IMR-90 (cell line): ENCODE data around the gene MACF1. TPM values are rescaled to one million over a fixed set of nuclear protein-coding genes. Genes with fewer than 3 reads are reported as not detected.

ENCODE experiments used
- ATAC-seq: fragments of 200-7000 bp; cut with Tn5 transposase; 2 replicates; pipeline ENCODE4 v1.9.1; 2020; ENCODE audit warnings: low read depth, mild to moderate bottlenecking, moderate library complexity
- BruUV-seq: library from RNA; stranded (reverse); fragments of 400-500 nt; replicated peaks from 2 replicates; lab custom pipeline; 2021; lab: Mats Ljungman, UMichigan
- CTCF ChIA-PET: fragments of 300-600 bp; formaldehyde crosslinking; extraction: SDS; loops from one replicate; lab custom pipeline; 2021; ENCODE audit warnings: antibody characterized with exemption; lab: Yijun Ruan, JAX
- POLR2A ChIA-PET: fragments of 300-600 bp; sonication (Branson Sonifier 250); formaldehyde crosslinking; loops from one replicate; lab custom pipeline; 2022; ENCODE audit warnings: antibody characterized with exemption; ENCODE audit not compliant: unreplicated experiment; lab: Charles Lee
- DNase-seq: peaks from one replicate; pipeline ENCODE4 v3.0.0; 2013
- H2AFZ ChIP-seq: replicated peaks from 2 replicates; pipeline ENCODE3; 2013; ENCODE audit warnings: low read length, mild to moderate bottlenecking; ENCODE audit not compliant: poor library complexity
- H2AK5ac ChIP-seq: 2 replicates; pipeline ENCODE4 v1.6.1; 2013; ENCODE audit warnings: low read depth, low read length, inconsistent platforms
- H2AK9ac ChIP-seq: replicated peaks from 2 replicates; pipeline ENCODE3; 2013; ENCODE audit warnings: mild to moderate bottlenecking, low read depth, low read length, moderate library complexity; ENCODE audit not compliant: poor library complexity
- H2BK120ac ChIP-seq: 2 replicates; pipeline ENCODE4 v1.6.1; 2013; ENCODE audit warnings: low read depth, low read length, inconsistent platforms
- H2BK15ac ChIP-seq: 3 replicates; pipeline ENCODE4 v1.6.1; 2013; ENCODE audit warnings: low read depth, low read length, inconsistent platforms
- H2BK20ac ChIP-seq: 2 replicates; pipeline ENCODE4 v1.6.1; 2013; ENCODE audit warnings: low read depth, mild to moderate bottlenecking, inconsistent platforms, low read length, moderate library complexity
- H2BK5ac ChIP-seq: 2 replicates; pipeline ENCODE4 v1.6.1; 2013; ENCODE audit warnings: mild to moderate bottlenecking, low read depth, low read length, inconsistent platforms; ENCODE audit not compliant: poor library complexity, severe bottlenecking
- H3K14ac ChIP-seq: replicated peaks from 2 replicates; pipeline ENCODE4 v1.6.1; 2013; ENCODE audit warnings: low read depth, low read length, inconsistent platforms
- H3K18ac ChIP-seq: 2 replicates; pipeline ENCODE4 v1.6.1; 2013; ENCODE audit warnings: low read depth, low read length, control low read depth
- H3K23ac ChIP-seq: 2 replicates; pipeline ENCODE4 v1.6.1; 2013; ENCODE audit warnings: low read depth, low read length, inconsistent platforms
- H3K27ac ChIP-seq: 2 replicates; pipeline ENCODE4 v1.5.1; 2013; ENCODE audit warnings: mild to moderate bottlenecking, control low read depth, low read length; ENCODE audit not compliant: insufficient read depth
- H3K27me3 ChIP-seq: 2 replicates; pipeline ENCODE4 v1.6.1; 2013; ENCODE audit warnings: low read length; ENCODE audit not compliant: control insufficient read depth, insufficient read depth
- H3K36me3 ChIP-seq: 2 replicates; pipeline ENCODE4 v1.6.1; 2013; ENCODE audit warnings: low read length, mixed read lengths; ENCODE audit not compliant: control insufficient read depth, insufficient read depth
- H3K4ac ChIP-seq: 2 replicates; pipeline ENCODE4 v1.6.1; 2013; ENCODE audit warnings: low read depth, low read length, inconsistent platforms
- H3K4me1 ChIP-seq: 2 replicates; pipeline ENCODE4 v1.6.1; 2013; ENCODE audit warnings: low read length, mixed read lengths; ENCODE audit not compliant: control insufficient read depth, insufficient read depth
- H3K4me2 ChIP-seq: 2 replicates; pipeline ENCODE4 v1.6.1; 2013; ENCODE audit warnings: low read depth, mild to moderate bottlenecking, control low read depth, low read length, moderate library complexity
- H3K4me3 ChIP-seq: 2 replicates; pipeline ENCODE4 v1.5.1; 2013; ENCODE audit warnings: low read depth, mild to moderate bottlenecking, control low read depth, low read length, moderate library complexity; ENCODE audit not compliant: insufficient read depth
- H3K56ac ChIP-seq: 2 replicates; pipeline ENCODE4 v1.6.1; 2013; ENCODE audit warnings: low read length, inconsistent platforms; ENCODE audit not compliant: insufficient read depth; ENCODE audit errors: extremely low read depth
- H3K79me1 ChIP-seq, 2 experiments: 2 replicates each; pipeline ENCODE4 v1.6.1; 2013; ENCODE audit warnings: low read length in 2 of 2, inconsistent platforms in 1 of 2, low read depth in 1 of 2
- H3K9ac ChIP-seq: 2 replicates; pipeline ENCODE4 v1.6.1; 2013; ENCODE audit warnings: low read depth, low read length, control low read depth
- H3K9me1 ChIP-seq: 2 replicates; pipeline ENCODE4 v1.6.1; 2013; ENCODE audit warnings: low read length, inconsistent platforms; ENCODE audit not compliant: insufficient read depth
- H3K9me3 ChIP-seq: 2 replicates; pipeline ENCODE4 v1.6.1; 2013; ENCODE audit warnings: low read length; ENCODE audit not compliant: control insufficient read depth, insufficient read depth
- H4K20me1 ChIP-seq: 2 replicates; pipeline ENCODE4 v1.6.1; 2013; ENCODE audit warnings: low read length, inconsistent platforms; ENCODE audit not compliant: insufficient read depth
- H4K5ac ChIP-seq: 2 replicates; pipeline ENCODE4 v1.6.1; 2013; ENCODE audit warnings: mild to moderate bottlenecking, low read depth, low read length, control low read depth
- H4K8ac ChIP-seq, 2 experiments: 2 replicates each; pipeline ENCODE4 v1.6.1; 2013; ENCODE audit warnings: low read depth in 2 of 2, low read length in 2 of 2, control low read depth in 1 of 2, inconsistent platforms in 1 of 2
- H4K91ac ChIP-seq: 2 replicates; pipeline ENCODE4 v1.6.1; 2013; ENCODE audit warnings: low read depth, low read length, inconsistent platforms; ENCODE audit not compliant: insufficient read depth
- BHLHE40 ChIP-seq: fragments of 150-350 bp; IDR thresholded peaks from 2 replicates; pipeline ENCODE4 v1.6.1; 2016; ENCODE audit warnings: mild to moderate bottlenecking, low read depth, low read length
- CEBPB ChIP-seq: IDR thresholded peaks from 2 replicates; pipeline ENCODE4 v1.6.1; 2012; ENCODE audit warnings: low read depth, low read length, improper control_type of control experiment
- CHD1 ChIP-seq: IDR thresholded peaks from 2 replicates; pipeline ENCODE4 v1.6.1; 2012; ENCODE audit warnings: low read depth, low read length, improper control_type of control experiment
- MAFK ChIP-seq: IDR thresholded peaks from 2 replicates; pipeline ENCODE4 v1.6.1; 2012; ENCODE audit warnings: low read depth, low read length, improper control_type of control experiment
- MAZ ChIP-seq: IDR thresholded peaks from 2 replicates; pipeline ENCODE4 v1.6.1; 2012; ENCODE audit warnings: low read depth, mild to moderate bottlenecking, low read length, improper control_type of control experiment, moderate library complexity, borderline replicate concordance
- MXI1 ChIP-seq: IDR thresholded peaks from 2 replicates; pipeline ENCODE4 v1.6.1; 2012; ENCODE audit warnings: low read depth, mild to moderate bottlenecking, low read length, moderate library complexity, borderline replicate concordance
- NFE2L2 ChIP-seq: fragments of 150-350 bp; IDR thresholded peaks from 2 replicates; pipeline ENCODE4 v1.6.1; 2016; ENCODE audit warnings: low read depth, mild to moderate bottlenecking, low read length
- POLR2A ChIP-seq: IDR thresholded peaks from 2 replicates; pipeline ENCODE4 v1.6.1; 2012; ENCODE audit warnings: mild to moderate bottlenecking, low read depth, low read length
- RAD21 ChIP-seq: IDR thresholded peaks from 2 replicates; pipeline ENCODE4 v1.6.1; 2012; ENCODE audit warnings: low read length, improper control_type of control experiment
- RCOR1 ChIP-seq: IDR thresholded peaks from 2 replicates; pipeline ENCODE4 v1.6.1; 2012; ENCODE audit warnings: mild to moderate bottlenecking, low read length, improper control_type of control experiment; ENCODE audit not compliant: insufficient replicate concordance
- RFX5 ChIP-seq: IDR thresholded peaks from 2 replicates; pipeline ENCODE4 v1.8.0; 2012; ENCODE audit warnings: low read depth, mild to moderate bottlenecking, low read length, moderate library complexity
- SMC3 ChIP-seq: fragments of 150-350 bp; IDR thresholded peaks from 2 replicates; pipeline ENCODE4 v1.6.1; 2016; ENCODE audit warnings: low read depth, mild to moderate bottlenecking, antibody characterized with exemption, low read length, moderate library complexity
- WGBS, 2 experiments: methylation state at CpG; one replicate each; pipeline versions ENCODE4 v1.1.5 to v1.1.7; 2013; ENCODE audit warnings: missing lambda C conversion rate in 2 of 2; ENCODE audit not compliant: insufficient read length in 1 of 2; ENCODE audit errors: extremely low coverage in 2 of 2; 5-methylcytosine and 5-hydroxymethylcytosine counted together
- dilution Hi-C: fragments of 300-500 bp; cut with HindIII; formaldehyde crosslinking; loops from one replicate; pipeline ENCODE4 v1.14.3; 2018; ENCODE audit warnings: low sequenced_read_pairs; ENCODE audit not compliant: unreplicated experiment
- in situ Hi-C: fragments of 300-500 bp; cut with MboI; formaldehyde crosslinking; loops from 3 replicates; pipeline ENCODE4 v1.14.3; 2019; ENCODE audit warnings: low sequenced_read_pairs, inconsistent platforms, mixed read lengths
- intact Hi-C: fragments of 100-400 bp; cut with micrococcal nuclease; formaldehyde crosslinking; loops from 2 replicates; pipeline ENCODE4 v1.10.0; 2022
- polyA plus RNA-seq, 3 experiments: library from polyadenylated mRNA; depleted of rRNA; stranded (reverse); fragments of >200 nt; gene quantifications; 2 replicates each; pipeline ENCODE4 v1.2.3, GENCODE V29; 2012; ENCODE audit warnings: low replicate concordance in 1 of 3
- total RNA-seq: library from RNA; depleted of rRNA; stranded (reverse); fragments of >200 nt; gene quantifications from 2 replicates; pipeline ENCODE4 v1.2.3, GENCODE V29; 2012
- TF ChIP-seq, protein P1 (sequence below): fragments of 150-350 bp; IDR thresholded peaks from 2 replicates; pipeline ENCODE4 v1.6.1; 2017; ENCODE audit warnings: mild to moderate bottlenecking, antibody characterized with exemption, low read length, low read depth
- TF ChIP-seq, protein P2 (sequence below): conservative IDR thresholded peaks from 2 replicates; pipeline ENCODE4 v1.5.1; 2012; ENCODE audit warnings: mild to moderate bottlenecking, low read depth, low read length, improper control_type of control experiment
- TF ChIP-seq, protein P3 (sequence below): fragments of 150-350 bp; IDR thresholded peaks from 2 replicates; pipeline ENCODE4 v1.6.1; 2016; ENCODE audit warnings: low read depth, mild to moderate bottlenecking, low read length, moderate library complexity, borderline replicate concordance

MACF1 gene
- total and polyA plus RNA-seq, 2 of the 4 experiments (the other 2 are of a cell fraction): 67.6 to 369 TPM

DNA sequence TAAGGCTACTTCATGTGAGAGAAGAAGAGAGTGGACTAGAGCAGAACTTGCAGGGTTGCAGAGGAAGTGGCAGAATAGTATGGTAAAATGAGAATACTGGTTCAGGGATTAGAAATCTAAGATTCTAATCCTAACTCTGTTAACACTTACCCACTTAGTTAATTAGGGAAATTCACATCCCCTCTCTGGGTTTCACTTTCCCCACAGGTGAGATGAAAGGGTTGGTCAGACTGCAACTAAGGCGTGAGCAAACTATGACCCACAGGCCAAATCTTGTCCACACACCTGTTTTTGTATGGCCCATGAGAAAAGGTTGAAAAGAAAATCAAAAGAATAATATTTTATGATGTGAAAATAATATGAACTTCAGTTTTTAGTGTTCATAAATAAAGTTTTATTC, 117.5 kb downstream of the MACF1 start:
- DNase-seq (no peak), ATAC-seq (no peak)
- Histone ChIP-seq H2AK9ac (no peak overlapping the region), H3K9ac (no peak overlapping the region), H2BK120ac (no peak overlapping the region), H4K5ac (no peak overlapping the region), H3K4me3 (no peak overlapping the region), H3K4me2 (no peak overlapping the region), H2BK15ac (no peak overlapping the region), H3K14ac (no peak overlapping the region), H3K4me1 (no peaks in the 10 kb centered on the region), H3K23ac (no peak overlapping the region), H3K27ac (no peak overlapping the region), H3K9me1 (no peaks in the 10 kb centered on the region), H3K18ac (no peak overlapping the region), H4K91ac (no peak overlapping the region), H3K27me3 (no peaks in the 10 kb centered on the region), H3K56ac (no peak overlapping the region), H3K4ac (no peak overlapping the region), H4K20me1 (no peaks in the 10 kb centered on the region), H3K79me1 (peaks cover 9 to 15% of the 10 kb centered on the region in 2 experiments; a peak in 2 of 4 replicates), H3K9me3 (no peaks in the 10 kb centered on the region), H2AK5ac (no peak overlapping the region), H2BK5ac (no peak overlapping the region), H2AFZ (no peak overlapping the region), H3K36me3 (peaks cover 47% of the 10 kb centered on the region), H4K8ac (no peak overlapping the region), H2BK20ac (no peak overlapping the region)
- dilution Hi-C loops (no loop called here), intact Hi-C loops (no loop called here), in situ Hi-C loops (no loop called here)
- ChIA-PET CTCF (no interaction called here), POLR2A (no interaction called here)
- BruUV-seq: no TSS peak
- TF ChIP-seq MXI1: no peak
- no peak for TF ChIP-seq POLR2A
- TF ChIP-seq SMC3: no peak
- TF ChIP-seq MAFK: no peak
- TF ChIP-seq, protein P1, sequence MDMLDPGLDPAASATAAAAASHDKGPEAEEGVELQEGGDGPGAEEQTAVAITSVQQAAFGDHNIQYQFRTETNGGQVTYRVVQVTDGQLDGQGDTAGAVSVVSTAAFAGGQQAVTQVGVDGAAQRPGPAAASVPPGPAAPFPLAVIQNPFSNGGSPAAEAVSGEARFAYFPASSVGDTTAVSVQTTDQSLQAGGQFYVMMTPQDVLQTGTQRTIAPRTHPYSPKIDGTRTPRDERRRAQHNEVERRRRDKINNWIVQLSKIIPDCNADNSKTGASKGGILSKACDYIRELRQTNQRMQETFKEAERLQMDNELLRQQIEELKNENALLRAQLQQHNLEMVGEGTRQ: no peak
- TF ChIP-seq, protein P2, sequence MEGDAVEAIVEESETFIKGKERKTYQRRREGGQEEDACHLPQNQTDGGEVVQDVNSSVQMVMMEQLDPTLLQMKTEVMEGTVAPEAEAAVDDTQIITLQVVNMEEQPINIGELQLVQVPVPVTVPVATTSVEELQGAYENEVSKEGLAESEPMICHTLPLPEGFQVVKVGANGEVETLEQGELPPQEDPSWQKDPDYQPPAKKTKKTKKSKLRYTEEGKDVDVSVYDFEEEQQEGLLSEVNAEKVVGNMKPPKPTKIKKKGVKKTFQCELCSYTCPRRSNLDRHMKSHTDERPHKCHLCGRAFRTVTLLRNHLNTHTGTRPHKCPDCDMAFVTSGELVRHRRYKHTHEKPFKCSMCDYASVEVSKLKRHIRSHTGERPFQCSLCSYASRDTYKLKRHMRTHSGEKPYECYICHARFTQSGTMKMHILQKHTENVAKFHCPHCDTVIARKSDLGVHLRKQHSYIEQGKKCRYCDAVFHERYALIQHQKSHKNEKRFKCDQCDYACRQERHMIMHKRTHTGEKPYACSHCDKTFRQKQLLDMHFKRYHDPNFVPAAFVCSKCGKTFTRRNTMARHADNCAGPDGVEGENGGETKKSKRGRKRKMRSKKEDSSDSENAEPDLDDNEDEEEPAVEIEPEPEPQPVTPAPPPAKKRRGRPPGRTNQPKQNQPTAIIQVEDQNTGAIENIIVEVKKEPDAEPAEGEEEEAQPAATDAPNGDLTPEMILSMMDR: no peak
- TF ChIP-seq CHD1: no peak
- TF ChIP-seq, protein P3, sequence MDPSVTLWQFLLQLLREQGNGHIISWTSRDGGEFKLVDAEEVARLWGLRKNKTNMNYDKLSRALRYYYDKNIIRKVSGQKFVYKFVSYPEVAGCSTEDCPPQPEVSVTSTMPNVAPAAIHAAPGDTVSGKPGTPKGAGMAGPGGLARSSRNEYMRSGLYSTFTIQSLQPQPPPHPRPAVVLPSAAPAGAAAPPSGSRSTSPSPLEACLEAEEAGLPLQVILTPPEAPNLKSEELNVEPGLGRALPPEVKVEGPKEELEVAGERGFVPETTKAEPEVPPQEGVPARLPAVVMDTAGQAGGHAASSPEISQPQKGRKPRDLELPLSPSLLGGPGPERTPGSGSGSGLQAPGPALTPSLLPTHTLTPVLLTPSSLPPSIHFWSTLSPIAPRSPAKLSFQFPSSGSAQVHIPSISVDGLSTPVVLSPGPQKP: no peak
- no peak for TF ChIP-seq MAZ
- TF ChIP-seq CEBPB: no peak
- no peak for TF ChIP-seq BHLHE40
- no peak for TF ChIP-seq RCOR1
- TF ChIP-seq RAD21: no peak
- TF ChIP-seq NFE2L2: no peak
- TF ChIP-seq RFX5: no peak
- no CpG with 5 or more reads among the region's 1 CpG for WGBS, 2 experiments
